ENCODE data around the gene S100A1. TPM values are rescaled to one million over a fixed set of nuclear protein-coding genes. Genes with fewer than 3 reads are reported as not detected.

The S100A1 gene
- total and polyA plus RNA-seq, 2 of the 13 experiments (the other 11 are each of a cell fraction or from before 2014, with no cell fraction given) = 120 to 251 TPM

GRCh38 chr1:153677718-153678518 is 49.7 kb downstream of the S100A1 start (continued):
- TF ChIP-seq FOXK1 (CRISPR knock-in tag; IDR thresholded peaks at IDR 0.05; ENCODE audit: borderline replicate concordance, low read depth) (no peak), MAFK (conservative IDR thresholded peaks at IDR 0.05 in 1 of 2, IDR thresholded peaks at IDR 0.05 in 1 of 2; ENCODE audit: low read length in 2 of 2) (no peak), NFIB (CRISPR knock-in tag; IDR thresholded peaks at IDR 0.05; ENCODE audit: borderline replicate concordance) (no peak), ZKSCAN1 (IDR thresholded peaks at IDR 0.05; ENCODE audit: low read length) (0 out of 2 replicates have a peak, but pooled peaks have one; percentile 27), CTCF (CRISPR knock-in tag; IDR thresholded peaks at IDR 0.05) (peak; percentile 92), LCORL (IDR thresholded peaks at IDR 0.05) (no peak), LCORL (CRISPR knock-in tag; IDR thresholded peaks at IDR 0.05) (peak; percentile 29; the same call in 1 of the 2 replicates), HDAC1 (CRISPR knock-in tag; IDR thresholded peaks at IDR 0.05) (no peak), ZNF883 (CRISPR knock-in tag; IDR thresholded peaks at IDR 0.05; ENCODE audit: not compliant biosample characterization) (peak; percentile 16), BRCA1 (CRISPR knock-in tag; IDR thresholded peaks at IDR 0.05) (no peak), FOXA3 (CRISPR knock-in tag; IDR thresholded peaks at IDR 0.05) (0 out of 2 replicates have a peak, but pooled peaks have one; percentile 26), ZMYM4 (CRISPR knock-in tag; IDR thresholded peaks at IDR 0.05) (no peak), GTF3A (CRISPR knock-in tag; conservative IDR thresholded peaks at IDR 0.05) (no peak)
- TF ChIP-seq, protein P1, sequence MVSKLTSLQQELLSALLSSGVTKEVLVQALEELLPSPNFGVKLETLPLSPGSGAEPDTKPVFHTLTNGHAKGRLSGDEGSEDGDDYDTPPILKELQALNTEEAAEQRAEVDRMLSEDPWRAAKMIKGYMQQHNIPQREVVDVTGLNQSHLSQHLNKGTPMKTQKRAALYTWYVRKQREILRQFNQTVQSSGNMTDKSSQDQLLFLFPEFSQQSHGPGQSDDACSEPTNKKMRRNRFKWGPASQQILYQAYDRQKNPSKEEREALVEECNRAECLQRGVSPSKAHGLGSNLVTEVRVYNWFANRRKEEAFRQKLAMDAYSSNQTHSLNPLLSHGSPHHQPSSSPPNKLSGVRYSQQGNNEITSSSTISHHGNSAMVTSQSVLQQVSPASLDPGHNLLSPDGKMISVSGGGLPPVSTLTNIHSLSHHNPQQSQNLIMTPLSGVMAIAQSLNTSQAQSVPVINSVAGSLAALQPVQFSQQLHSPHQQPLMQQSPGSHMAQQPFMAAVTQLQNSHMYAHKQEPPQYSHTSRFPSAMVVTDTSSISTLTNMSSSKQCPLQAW (CRISPR knock-in tag; IDR thresholded peaks at IDR 0.05) = 0 out of 2 replicates have a peak, but pooled peaks have one; percentile 12
